ENCODE results near the gene ZBTB38. TPM values are rescaled to one million over a fixed set of nuclear protein-coding genes. Genes with fewer than 3 reads are reported as not detected.

ZBTB38 gene
- total and polyA plus RNA-seq, 2 experiments from 2014 or later = 8.7 to 11.5 TPM

DNA sequence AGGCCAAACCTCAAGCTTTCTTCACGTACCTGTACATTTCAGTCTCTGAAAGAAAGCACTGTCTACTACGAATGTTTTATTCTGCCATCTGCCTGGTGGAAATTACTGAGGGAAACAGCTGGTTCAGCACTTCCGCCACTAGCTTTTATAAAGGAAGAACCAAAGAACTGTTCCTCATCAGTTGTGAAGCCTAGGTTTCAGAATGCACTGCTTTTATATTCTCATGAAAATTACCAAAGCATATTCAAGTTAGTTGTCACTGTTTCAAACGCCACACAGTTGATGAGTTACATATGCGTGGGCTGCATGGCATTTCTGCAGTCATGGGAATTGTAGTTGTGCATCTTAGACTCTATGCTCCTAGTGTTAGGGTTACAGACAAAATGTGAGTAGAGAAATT is 21.5 kb upstream of the ZBTB38 start (continued):
- TF ChIP-seq, protein P1, sequence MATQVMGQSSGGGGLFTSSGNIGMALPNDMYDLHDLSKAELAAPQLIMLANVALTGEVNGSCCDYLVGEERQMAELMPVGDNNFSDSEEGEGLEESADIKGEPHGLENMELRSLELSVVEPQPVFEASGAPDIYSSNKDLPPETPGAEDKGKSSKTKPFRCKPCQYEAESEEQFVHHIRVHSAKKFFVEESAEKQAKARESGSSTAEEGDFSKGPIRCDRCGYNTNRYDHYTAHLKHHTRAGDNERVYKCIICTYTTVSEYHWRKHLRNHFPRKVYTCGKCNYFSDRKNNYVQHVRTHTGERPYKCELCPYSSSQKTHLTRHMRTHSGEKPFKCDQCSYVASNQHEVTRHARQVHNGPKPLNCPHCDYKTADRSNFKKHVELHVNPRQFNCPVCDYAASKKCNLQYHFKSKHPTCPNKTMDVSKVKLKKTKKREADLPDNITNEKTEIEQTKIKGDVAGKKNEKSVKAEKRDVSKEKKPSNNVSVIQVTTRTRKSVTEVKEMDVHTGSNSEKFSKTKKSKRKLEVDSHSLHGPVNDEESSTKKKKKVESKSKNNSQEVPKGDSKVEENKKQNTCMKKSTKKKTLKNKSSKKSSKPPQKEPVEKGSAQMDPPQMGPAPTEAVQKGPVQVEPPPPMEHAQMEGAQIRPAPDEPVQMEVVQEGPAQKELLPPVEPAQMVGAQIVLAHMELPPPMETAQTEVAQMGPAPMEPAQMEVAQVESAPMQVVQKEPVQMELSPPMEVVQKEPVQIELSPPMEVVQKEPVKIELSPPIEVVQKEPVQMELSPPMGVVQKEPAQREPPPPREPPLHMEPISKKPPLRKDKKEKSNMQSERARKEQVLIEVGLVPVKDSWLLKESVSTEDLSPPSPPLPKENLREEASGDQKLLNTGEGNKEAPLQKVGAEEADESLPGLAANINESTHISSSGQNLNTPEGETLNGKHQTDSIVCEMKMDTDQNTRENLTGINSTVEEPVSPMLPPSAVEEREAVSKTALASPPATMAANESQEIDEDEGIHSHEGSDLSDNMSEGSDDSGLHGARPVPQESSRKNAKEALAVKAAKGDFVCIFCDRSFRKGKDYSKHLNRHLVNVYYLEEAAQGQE (IDR thresholded peaks at IDR 0.05; ENCODE audit: unreplicated experiment) = no peak
- TF ChIP-seq EZH2phosphoT487 (IDR thresholded peaks at IDR 0.05; ENCODE audit: unreplicated experiment) (no peak), CREB1 (CRISPR knock-in tag; IDR thresholded peaks at IDR 0.05; ENCODE audit: low read depth) (no peak), JUNB (IDR thresholded peaks at IDR 0.05; ENCODE audit: unreplicated experiment) (no peak), STAT1 (IDR thresholded peaks at IDR 0.05; ENCODE audit: unreplicated experiment) (no peak), POLR2AphosphoS5 (IDR thresholded peaks at IDR 0.05; ENCODE audit: low read depth) (no peak)

DNA sequence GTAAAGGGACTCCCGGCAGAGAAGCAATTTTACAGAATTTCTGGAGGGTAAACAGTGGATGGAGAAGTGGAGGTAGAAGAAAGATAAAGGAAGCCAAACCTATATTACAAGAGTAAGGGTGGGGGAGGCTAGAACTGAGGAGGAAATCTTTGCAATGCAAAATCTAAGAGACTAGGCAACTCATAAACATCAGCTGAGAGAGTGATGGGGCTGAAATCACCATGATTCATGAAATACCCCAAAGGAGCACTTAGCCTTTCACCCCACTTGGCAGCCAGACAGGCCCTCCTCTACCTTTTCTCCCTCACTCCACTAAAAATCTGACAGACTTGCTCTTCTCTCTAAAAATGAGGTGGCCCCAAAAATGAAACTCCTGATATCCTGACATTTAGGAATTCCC is 19.5 kb upstream of the ZBTB38 start:
- no peaks in the 10 kb centered on the region for H3K36me3 ChIP-seq (ENCODE audit: insufficient read depth)
- no peak overlapping the region for H3K4me3 ChIP-seq
- no peaks in the 10 kb centered on the region; the same call in 2 of the 3 replicates for H3K9me3 Mint-ChIP-seq
- H3K27me3 Mint-ChIP-seq (ENCODE audit: insufficient read depth, low read depth, poor library complexity) = peaks cover 15% of the 10 kb centered on the region
- no peaks in the 10 kb centered on the region for H3K79me2 ChIP-seq (replicated peaks; ENCODE audit: insufficient read depth)
- peak overlapping the region; percentile 0 for H3K27ac Mint-ChIP-seq
- H2AFZ ChIP-seq = peak overlapping the region; percentile 93
- peaks cover 18% of the 10 kb centered on the region; the same call in 2 of the 3 replicates for H3K4me1 Mint-ChIP-seq
- H3K4me1 ChIP-seq (ENCODE audit: insufficient read depth) = peaks cover 13% of the 10 kb centered on the region
- DNase-seq (ENCODE audit: low spot score) = no peak
- H3K27me3 ChIP-seq (ENCODE audit: insufficient read depth) = no peaks in the 10 kb centered on the region
- no peak overlapping the region for H3K27ac ChIP-seq (ENCODE audit: low read depth)
- 0 out of 2 replicates have a peak overlapping the region, but pooled peaks have one; percentile 34 for H3K4me2 ChIP-seq
- no peaks in the 10 kb centered on the region for H3F3A ChIP-seq (replicated peaks; ENCODE audit: low read depth)
- no peaks in the 10 kb centered on the region for H3K36me3 Mint-ChIP-seq (ENCODE audit: low read depth)
- H3K9me2 ChIP-seq (ENCODE audit: insufficient read depth) = peaks cover 7% of the 10 kb centered on the region; the same call in 1 of the 2 replicates
- no peaks in the 10 kb centered on the region for H4K20me1 ChIP-seq (replicated peaks; ENCODE audit: insufficient read depth)
- no peak for ATAC-seq
- H3K4me3 Mint-ChIP-seq = no peak overlapping the region
- TF ChIP-seq JUNB (IDR thresholded peaks at IDR 0.05; ENCODE audit: unreplicated experiment) (no peak), CREB1 (CRISPR knock-in tag; IDR thresholded peaks at IDR 0.05; ENCODE audit: low read depth) (no peak), POLR2AphosphoS5 (IDR thresholded peaks at IDR 0.05; ENCODE audit: low read depth) (no peak), EZH2phosphoT487 (IDR thresholded peaks at IDR 0.05; ENCODE audit: unreplicated experiment) (no peak), EZH2 (IDR thresholded peaks at IDR 0.05; ENCODE audit: low read depth, unreplicated experiment) (no peak), NANOG (IDR thresholded peaks at IDR 0.05; ENCODE audit: borderline replicate concordance) (no peak), STAT1 (IDR thresholded peaks at IDR 0.05; ENCODE audit: unreplicated experiment) (no peak), ZNF114 (CRISPR knock-in tag; IDR thresholded peaks at IDR 0.05) (no peak), ZNF331 (CRISPR knock-in tag; IDR thresholded peaks at IDR 0.05; ENCODE audit: low read depth) (no peak)
- TF ChIP-seq, protein P2, sequence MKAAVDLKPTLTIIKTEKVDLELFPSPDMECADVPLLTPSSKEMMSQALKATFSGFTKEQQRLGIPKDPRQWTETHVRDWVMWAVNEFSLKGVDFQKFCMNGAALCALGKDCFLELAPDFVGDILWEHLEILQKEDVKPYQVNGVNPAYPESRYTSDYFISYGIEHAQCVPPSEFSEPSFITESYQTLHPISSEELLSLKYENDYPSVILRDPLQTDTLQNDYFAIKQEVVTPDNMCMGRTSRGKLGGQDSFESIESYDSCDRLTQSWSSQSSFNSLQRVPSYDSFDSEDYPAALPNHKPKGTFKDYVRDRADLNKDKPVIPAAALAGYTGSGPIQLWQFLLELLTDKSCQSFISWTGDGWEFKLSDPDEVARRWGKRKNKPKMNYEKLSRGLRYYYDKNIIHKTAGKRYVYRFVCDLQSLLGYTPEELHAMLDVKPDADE (IDR thresholded peaks at IDR 0.05) = no peak
- TF ChIP-seq, protein P3, sequence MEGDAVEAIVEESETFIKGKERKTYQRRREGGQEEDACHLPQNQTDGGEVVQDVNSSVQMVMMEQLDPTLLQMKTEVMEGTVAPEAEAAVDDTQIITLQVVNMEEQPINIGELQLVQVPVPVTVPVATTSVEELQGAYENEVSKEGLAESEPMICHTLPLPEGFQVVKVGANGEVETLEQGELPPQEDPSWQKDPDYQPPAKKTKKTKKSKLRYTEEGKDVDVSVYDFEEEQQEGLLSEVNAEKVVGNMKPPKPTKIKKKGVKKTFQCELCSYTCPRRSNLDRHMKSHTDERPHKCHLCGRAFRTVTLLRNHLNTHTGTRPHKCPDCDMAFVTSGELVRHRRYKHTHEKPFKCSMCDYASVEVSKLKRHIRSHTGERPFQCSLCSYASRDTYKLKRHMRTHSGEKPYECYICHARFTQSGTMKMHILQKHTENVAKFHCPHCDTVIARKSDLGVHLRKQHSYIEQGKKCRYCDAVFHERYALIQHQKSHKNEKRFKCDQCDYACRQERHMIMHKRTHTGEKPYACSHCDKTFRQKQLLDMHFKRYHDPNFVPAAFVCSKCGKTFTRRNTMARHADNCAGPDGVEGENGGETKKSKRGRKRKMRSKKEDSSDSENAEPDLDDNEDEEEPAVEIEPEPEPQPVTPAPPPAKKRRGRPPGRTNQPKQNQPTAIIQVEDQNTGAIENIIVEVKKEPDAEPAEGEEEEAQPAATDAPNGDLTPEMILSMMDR (conservative IDR thresholded peaks at IDR 0.05; ENCODE audit: low read depth in 2 of 2) = no peak
- TF ChIP-seq, protein P4, sequence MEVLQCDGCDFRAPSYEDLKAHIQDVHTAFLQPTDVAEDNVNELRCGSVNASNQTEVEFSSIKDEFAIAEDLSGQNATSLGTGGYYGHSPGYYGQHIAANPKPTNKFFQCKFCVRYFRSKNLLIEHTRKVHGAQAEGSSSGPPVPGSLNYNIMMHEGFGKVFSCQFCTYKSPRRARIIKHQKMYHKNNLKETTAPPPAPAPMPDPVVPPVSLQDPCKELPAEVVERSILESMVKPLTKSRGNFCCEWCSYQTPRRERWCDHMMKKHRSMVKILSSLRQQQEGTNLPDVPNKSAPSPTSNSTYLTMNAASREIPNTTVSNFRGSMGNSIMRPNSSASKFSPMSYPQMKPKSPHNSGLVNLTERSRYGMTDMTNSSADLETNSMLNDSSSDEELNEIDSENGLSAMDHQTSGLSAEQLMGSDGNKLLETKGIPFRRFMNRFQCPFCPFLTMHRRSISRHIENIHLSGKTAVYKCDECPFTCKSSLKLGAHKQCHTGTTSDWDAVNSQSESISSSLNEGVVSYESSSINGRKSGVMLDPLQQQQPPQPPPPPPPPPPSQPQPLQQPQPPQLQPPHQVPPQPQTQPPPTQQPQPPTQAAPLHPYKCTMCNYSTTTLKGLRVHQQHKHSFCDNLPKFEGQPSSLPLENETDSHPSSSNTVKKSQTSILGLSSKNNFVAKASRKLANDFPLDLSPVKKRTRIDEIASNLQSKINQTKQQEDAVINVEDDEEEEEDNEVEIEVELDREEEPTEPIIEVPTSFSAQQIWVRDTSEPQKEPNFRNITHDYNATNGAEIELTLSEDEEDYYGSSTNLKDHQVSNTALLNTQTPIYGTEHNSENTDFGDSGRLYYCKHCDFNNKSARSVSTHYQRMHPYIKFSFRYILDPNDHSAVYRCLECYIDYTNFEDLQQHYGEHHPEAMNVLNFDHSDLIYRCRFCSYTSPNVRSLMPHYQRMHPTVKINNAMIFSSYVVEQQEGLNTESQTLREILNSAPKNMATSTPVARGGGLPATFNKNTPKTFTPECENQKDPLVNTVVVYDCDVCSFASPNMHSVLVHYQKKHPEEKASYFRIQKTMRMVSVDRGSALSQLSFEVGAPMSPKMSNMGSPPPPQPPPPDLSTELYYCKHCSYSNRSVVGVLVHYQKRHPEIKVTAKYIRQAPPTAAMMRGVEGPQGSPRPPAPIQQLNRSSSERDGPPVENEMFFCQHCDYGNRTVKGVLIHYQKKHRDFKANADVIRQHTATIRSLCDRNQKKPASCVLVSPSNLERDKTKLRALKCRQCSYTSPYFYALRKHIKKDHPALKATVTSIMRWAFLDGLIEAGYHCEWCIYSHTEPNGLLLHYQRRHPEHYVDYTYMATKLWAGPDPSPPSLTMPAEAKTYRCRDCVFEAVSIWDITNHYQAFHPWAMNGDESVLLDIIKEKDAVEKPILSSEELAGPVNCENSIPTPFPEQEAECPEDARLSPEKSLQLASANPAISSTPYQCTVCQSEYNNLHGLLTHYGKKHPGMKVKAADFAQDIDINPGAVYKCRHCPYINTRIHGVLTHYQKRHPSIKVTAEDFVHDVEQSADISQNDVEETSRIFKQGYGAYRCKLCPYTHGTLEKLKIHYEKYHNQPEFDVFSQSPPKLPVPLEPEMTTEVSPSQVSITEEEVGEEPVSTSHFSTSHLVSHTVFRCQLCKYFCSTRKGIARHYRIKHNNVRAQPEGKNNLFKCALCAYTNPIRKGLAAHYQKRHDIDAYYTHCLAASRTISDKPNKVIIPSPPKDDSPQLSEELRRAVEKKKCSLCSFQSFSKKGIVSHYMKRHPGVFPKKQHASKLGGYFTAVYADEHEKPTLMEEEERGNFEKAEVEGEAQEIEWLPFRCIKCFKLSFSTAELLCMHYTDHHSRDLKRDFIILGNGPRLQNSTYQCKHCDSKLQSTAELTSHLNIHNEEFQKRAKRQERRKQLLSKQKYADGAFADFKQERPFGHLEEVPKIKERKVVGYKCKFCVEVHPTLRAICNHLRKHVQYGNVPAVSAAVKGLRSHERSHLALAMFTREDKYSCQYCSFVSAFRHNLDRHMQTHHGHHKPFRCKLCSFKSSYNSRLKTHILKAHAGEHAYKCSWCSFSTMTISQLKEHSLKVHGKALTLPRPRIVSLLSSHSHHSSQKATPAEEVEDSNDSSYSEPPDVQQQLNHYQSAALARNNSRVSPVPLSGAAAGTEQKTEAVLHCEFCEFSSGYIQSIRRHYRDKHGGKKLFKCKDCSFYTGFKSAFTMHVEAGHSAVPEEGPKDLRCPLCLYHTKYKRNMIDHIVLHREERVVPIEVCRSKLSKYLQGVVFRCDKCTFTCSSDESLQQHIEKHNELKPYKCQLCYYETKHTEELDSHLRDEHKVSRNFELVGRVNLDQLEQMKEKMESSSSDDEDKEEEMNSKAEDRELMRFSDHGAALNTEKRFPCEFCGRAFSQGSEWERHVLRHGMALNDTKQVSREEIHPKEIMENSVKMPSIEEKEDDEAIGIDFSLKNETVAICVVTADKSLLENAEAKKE (CRISPR knock-in tag; IDR thresholded peaks at IDR 0.05) = no peak

Data from GM23338 (cell line).